AG09319 (cell line): ENCODE results near the gene CUEDC1.

Experiments
- DNase-seq: peaks from one replicate; pipeline ENCODE4 v3.0.0-alpha.2; 2010; ENCODE audit warnings: low read depth; ENCODE audit errors: extremely low read depth
- TF ChIP-seq, protein P1 (sequence below): IDR thresholded peaks from 2 replicates; pipeline ENCODE4 v1.5.1; 2011; ENCODE audit warnings: low read depth, mild to moderate bottlenecking, inconsistent platforms, low read length, moderate library complexity

Gene CUEDC1, protein sequence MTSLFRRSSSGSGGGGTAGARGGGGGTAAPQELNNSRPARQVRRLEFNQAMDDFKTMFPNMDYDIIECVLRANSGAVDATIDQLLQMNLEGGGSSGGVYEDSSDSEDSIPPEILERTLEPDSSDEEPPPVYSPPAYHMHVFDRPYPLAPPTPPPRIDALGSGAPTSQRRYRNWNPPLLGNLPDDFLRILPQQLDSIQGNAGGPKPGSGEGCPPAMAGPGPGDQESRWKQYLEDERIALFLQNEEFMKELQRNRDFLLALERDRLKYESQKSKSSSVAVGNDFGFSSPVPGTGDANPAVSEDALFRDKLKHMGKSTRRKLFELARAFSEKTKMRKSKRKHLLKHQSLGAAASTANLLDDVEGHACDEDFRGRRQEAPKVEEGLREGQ

DNA sequence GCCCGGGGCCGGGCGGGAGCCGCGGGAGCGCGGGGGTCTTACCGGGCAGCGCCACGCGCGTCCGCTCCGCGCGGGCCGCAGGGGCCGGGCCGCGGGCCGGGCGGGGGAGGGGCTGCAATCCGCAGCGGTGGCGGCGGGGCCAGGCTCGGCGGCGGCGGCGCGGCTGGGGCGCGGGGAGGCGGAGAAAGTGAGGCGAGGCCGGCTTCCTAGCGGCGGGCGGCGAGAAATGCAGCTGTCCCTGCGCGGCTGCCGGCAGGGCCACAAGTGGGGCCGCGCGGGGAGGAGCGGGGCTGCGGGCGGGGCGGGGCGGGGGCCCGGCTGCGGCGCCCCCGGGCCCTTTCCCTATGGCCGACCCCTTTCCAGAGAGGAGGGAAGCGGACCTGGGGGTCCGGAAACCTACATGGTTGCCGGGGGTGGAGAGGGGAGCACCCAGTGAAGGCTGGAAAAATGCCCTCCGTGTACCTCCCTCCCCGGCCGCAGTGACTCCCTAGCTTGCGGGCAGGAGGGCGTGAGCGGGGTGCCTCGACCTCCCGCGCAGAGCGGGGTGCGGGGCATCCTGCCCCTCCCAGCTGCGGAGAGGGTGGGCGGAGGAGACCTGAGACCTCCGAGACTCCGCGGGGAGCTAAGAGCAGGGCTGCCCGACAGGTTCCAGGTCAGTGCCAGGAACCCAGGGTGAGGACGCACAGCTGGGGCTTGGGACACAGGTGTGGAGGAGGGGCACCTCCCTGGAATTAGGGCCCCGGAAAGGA is at the start of gene CUEDC1:
CUEDC1 (minus strand) TSS at position 230 of the 749 bp plus-strand sequence. CDS start 69,848 bp downstream, outside the sequence.
- TF ChIP-seq, protein P1, sequence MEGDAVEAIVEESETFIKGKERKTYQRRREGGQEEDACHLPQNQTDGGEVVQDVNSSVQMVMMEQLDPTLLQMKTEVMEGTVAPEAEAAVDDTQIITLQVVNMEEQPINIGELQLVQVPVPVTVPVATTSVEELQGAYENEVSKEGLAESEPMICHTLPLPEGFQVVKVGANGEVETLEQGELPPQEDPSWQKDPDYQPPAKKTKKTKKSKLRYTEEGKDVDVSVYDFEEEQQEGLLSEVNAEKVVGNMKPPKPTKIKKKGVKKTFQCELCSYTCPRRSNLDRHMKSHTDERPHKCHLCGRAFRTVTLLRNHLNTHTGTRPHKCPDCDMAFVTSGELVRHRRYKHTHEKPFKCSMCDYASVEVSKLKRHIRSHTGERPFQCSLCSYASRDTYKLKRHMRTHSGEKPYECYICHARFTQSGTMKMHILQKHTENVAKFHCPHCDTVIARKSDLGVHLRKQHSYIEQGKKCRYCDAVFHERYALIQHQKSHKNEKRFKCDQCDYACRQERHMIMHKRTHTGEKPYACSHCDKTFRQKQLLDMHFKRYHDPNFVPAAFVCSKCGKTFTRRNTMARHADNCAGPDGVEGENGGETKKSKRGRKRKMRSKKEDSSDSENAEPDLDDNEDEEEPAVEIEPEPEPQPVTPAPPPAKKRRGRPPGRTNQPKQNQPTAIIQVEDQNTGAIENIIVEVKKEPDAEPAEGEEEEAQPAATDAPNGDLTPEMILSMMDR: peak; percentile 20
- no peak for DNase-seq

DNA sequence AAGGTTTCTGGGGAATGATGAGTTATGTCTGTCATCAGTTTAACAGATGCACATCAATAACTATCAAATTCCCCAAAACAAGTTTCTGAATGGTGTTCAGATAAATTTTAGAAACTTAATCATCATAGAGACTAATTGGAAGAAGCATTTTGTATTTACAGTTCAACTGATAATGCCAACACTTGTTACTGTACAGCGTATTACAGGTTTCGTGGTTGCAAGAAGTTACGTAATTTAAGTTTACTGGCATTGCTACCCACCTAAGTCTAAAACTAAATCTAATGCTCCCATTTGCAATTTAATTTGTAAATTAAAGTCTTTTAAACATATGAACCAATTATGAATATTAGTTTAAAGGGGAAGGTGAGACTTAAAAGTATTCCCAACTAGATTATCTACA is 48.8 kb upstream of the CUEDC1 start:
- TF ChIP-seq, protein P1: no peak
- DNase-seq: no peak

DNA sequence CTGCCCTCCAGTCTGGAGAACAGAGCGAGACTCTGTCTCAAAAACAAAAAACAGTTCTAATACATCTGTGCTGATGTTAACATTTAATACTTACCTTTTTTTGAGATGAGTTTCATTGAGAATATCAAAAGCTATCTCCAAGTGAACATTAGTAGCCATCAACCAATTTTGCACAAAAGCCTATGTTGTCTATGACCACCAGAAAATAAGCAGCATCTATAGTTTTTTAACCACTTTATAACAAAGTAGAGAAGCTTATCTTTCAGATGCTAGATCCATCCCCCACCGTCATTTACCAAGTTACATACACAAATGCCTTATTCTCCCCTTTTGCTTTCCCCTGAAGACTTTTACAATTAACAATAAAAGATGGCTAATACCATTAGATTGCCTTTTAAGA is 47.8 kb upstream of the CUEDC1 start:
- TF ChIP-seq, protein P1: no peak
- no peak for DNase-seq

DNA sequence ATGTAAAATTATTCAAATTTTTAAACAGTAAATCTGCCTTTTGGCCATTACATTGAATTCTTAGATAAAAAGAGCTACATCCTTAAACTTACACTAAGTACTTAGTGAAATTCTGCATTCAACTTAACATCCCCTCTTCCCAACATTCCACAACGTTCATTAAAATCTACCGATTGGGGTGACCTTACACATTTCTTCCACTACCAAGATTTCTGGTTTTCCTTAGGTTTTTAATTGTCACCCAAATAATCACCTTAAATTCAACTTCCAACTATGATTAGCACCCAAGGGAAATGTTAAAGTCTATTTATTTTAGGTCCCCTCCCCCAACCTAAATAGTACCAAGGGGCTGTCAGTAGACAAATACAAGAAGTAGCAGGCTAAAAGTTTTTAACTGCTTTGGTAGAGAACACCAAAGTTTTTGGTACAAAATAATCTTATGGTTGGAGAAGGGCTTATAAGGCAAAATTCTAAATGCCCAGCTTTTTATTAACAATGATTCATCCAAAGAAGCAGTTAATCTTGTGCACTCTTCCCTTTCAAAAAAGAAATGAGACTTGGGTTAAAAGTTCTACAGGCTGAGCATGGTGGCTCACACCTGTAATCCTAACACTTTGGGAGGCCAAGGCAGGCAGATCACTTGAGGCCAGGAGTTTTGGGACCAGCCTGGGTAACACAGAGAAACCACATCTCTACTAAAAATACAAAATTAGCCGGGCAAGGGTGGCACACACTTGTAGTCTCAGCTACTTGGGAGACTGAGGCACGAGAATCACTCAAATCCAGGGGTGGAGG is 47.1 kb upstream of the CUEDC1 start:
- no peak for DNase-seq
- TF ChIP-seq, protein P1: no peak

DNA sequence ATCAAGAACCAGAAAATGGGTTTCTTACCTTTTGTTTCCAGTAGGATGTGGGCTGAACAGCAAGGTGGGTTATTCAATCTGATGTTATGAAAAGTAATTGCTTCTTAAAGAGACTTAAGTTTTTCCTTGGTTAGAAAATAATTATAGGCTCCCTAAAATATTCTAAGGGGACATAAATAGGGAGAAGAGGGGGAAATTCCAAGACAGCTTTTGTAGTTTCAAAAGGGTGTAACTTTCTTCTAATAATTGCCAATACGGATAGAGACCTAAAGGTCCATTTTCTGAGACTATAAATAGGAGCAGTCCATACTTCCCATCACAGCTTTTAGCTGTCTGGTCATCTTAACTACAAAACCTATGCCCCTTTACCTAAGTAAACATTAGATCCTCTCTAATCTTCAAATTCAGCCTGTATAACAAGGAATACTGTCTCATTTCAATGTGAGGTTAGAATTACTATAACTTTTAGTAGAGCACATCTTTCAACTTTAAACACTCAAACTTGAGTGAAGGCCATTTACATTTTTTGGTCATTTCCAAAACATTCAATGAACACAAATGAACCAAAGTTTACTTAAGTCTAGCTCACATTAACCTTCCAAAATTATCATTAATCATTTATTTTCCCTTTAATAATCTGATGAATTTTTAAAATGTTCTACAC is 46.4 kb upstream of the CUEDC1 start:
- no peak for DNase-seq
- TF ChIP-seq, protein P1: no peak

DNA sequence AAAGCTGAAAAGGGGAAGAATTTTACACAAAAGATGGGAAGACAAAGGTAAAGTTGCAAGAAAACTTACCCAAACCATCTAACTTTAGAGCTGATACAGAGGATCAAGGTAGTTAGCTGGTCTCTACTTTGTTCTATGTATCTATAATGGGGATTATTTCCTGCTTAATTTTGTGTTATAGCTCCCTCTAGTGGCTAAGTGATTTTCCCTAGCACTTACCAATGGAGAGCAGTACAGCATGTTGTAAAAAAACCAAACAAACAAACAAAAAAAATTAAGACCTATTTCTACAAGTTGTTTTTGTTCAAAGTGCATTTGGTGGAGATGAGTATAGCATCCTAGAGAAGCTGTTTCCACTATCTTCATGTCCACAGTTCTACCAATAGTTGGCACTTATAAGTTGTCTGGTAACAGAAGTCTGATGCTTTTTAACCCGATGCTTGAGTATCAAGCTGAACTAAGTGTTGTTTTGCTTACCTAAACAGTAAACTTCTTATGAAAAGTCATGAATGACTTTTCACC is 44.3 kb upstream of the CUEDC1 start:
- TF ChIP-seq, protein P1: peak; percentile 75
- DNase-seq: no peak
